ENCODE measurements around the gene CD300C.
A peak's percentile ranks its signal among the peaks of the same experiment; 100 is the strongest.
"Not testable (repeated sequence)": the region's sequence is repeated elsewhere in the genome, so short reads cannot be mapped to it uniquely, and the experiment has no call there.

Gene CD300C

DNA sequence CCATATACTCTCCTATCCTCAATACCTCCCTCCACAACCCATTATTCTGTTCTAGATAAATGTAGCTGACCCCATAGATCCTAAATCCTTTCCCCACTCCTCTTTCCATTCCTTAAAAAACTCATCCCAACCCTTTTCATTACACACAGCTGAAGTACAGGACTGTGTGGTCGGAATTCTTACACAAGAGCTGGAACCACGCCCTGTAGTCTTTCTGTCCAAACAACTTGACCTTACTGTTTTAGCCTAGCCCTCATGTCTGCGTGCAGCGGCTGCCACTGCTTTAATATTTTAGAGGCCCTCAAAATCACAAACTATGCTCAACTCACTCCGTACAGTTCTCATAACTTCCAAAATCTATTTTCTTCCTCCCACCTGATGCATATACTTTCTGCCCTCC, 42.0 kb downstream of the CD300C start:
- H3K36me3 ChIP-seq (ENCODE audit: control insufficient read depth in 2 of 2, insufficient read depth in 1 of 2, low read length in 2 of 2); H3K27ac ChIP-seq (ENCODE audit: extremely low read depth, low read depth, low read length); CTCF ChIA-PET; H3K4me3 ChIP-seq (ENCODE audit: low read depth, low read length); POLR2A ChIA-PET; H3K4me1 ChIP-seq (ENCODE audit: control insufficient read depth, insufficient read depth, low read length); H3K9me3 ChIP-seq (ENCODE audit: control insufficient read depth, insufficient read depth, low read depth, low read length): not testable (repeated sequence)

DNA sequence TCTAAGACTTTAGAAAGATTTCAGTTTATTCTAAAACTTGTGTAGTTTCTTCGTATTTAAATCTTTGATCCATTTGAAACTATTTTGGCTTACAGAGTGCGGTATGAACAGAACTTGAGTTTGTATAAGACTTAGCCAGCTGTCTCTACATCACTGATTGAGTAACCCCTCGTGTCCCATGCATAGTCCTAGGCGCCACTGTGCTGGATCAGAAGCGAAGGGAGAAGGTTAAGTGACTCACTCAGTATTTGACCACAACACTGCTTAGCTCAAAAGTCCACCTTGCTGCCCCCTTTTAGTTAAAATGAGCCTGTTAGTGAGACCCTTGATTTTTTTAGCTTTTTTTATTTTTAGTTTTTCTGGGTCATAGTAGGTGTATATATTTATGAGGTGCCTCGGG, 43.1 kb downstream of the CD300C start:
- H3K36me3 ChIP-seq (ENCODE audit: control insufficient read depth in 2 of 2, insufficient read depth in 1 of 2, low read length in 2 of 2): no peaks in the 10 kb centered on the region; a peak in 1 of 3 replicates
- H3K4me3 ChIP-seq (ENCODE audit: low read depth, low read length): no peak overlapping the region
- no peak for TF ChIP-seq SP3 (tag by site-specific recombination; IDR thresholded peaks at IDR 0.05)
- H3K4me1 ChIP-seq (ENCODE audit: control insufficient read depth, insufficient read depth, low read length): no peaks in the 10 kb centered on the region
- no peak overlapping the region for H3K27ac ChIP-seq (ENCODE audit: extremely low read depth, low read depth, low read length)
- POLR2A ChIA-PET: no interaction called here
- no peaks in the 10 kb centered on the region for H3K9me3 ChIP-seq (ENCODE audit: control insufficient read depth, insufficient read depth, low read depth, low read length)
- CTCF ChIA-PET: interaction anchor here (1.5 to 3.8 kb wide), 3 partner anchors 9 to 135 kb away, joined by 5 to 15 read pairs (median 6); partner anchors contain the start of gene GPR142

GRCh38 chr17:74499992-74500391, 45.9 kb downstream of the CD300C start:
- H3K36me3 ChIP-seq (ENCODE audit: control insufficient read depth in 2 of 2, insufficient read depth in 1 of 2, low read length in 2 of 2): no peaks in the 10 kb centered on the region; a peak in 1 of 3 replicates
- no peaks in the 10 kb centered on the region for H3K9me3 ChIP-seq (ENCODE audit: control insufficient read depth, insufficient read depth, low read depth, low read length)
- no peak overlapping the region for H3K27ac ChIP-seq (ENCODE audit: extremely low read depth, low read depth, low read length)
- H3K4me1 ChIP-seq (ENCODE audit: control insufficient read depth, insufficient read depth, low read length): no peaks in the 10 kb centered on the region
- ChIA-PET CTCF (interaction anchor here (0.6 to 3.8 kb wide), 8 partner anchors 19 to 299 kb away, joined by 3 to 15 read pairs (median 4); partner anchors contain the start of gene GPR142), POLR2A (interaction anchor here (0.7 kb wide), 1 partner anchor 118 kb away, joined by 4 read pairs; no protein-coding TSS in a partner anchor)
- TF ChIP-seq ZNF16 (tag by site-specific recombination; IDR thresholded peaks at IDR 0.05; ENCODE audit: low read depth) (peak; percentile 67), ZNF274 (IDR thresholded peaks at IDR 0.05; ENCODE audit: low read length) (no peak), ZNF274 (tag by site-specific recombination; IDR thresholded peaks at IDR 0.05; ENCODE audit: borderline replicate concordance) (no peak), ZNF266 (tag by site-specific recombination; IDR thresholded peaks at IDR 0.05; ENCODE audit: low read depth) (no peak), ZNF169 (tag by site-specific recombination; IDR thresholded peaks at IDR 0.05) (no peak), ZNF600 (tag by site-specific recombination; IDR thresholded peaks at IDR 0.05) (no peak)
- H3K4me3 ChIP-seq (ENCODE audit: low read depth, low read length): no peak overlapping the region

- H3K36me3 ChIP-seq (ENCODE audit: control insufficient read depth in 2 of 2, insufficient read depth in 1 of 2, low read length in 2 of 2): no peaks in the 10 kb centered on the region; a peak in 1 of 3 replicates
- no peaks in the 10 kb centered on the region for H3K9me3 ChIP-seq (ENCODE audit: control insufficient read depth, insufficient read depth, low read depth, low read length)
- H3K27ac ChIP-seq (ENCODE audit: extremely low read depth, low read depth, low read length): no peak overlapping the region
- ChIA-PET POLR2A (no interaction called here), CTCF (interaction anchor here (0.6 to 5.8 kb wide), 4 partner anchors 40 to 498 kb away, joined by 4 to 46 read pairs (median 18); partner anchors contain the start of gene GPR142)
- H3K4me1 ChIP-seq (ENCODE audit: control insufficient read depth, insufficient read depth, low read length): no peaks in the 10 kb centered on the region
- no peak for TF ChIP-seq ZNF302 (tag by site-specific recombination; IDR thresholded peaks at IDR 0.05; ENCODE audit: low read depth)
- TF ChIP-seq KLF16 (tag by site-specific recombination; IDR thresholded peaks at IDR 0.05): no peak
- no peak for TF ChIP-seq ZSCAN4 (tag by site-specific recombination; IDR thresholded peaks at IDR 0.05)
- no peak overlapping the region for H3K4me3 ChIP-seq (ENCODE audit: low read depth, low read length)
Observed at GRCh38 chr17:74497471-74497870, 48.4 kb downstream of the CD300C start.

DNA sequence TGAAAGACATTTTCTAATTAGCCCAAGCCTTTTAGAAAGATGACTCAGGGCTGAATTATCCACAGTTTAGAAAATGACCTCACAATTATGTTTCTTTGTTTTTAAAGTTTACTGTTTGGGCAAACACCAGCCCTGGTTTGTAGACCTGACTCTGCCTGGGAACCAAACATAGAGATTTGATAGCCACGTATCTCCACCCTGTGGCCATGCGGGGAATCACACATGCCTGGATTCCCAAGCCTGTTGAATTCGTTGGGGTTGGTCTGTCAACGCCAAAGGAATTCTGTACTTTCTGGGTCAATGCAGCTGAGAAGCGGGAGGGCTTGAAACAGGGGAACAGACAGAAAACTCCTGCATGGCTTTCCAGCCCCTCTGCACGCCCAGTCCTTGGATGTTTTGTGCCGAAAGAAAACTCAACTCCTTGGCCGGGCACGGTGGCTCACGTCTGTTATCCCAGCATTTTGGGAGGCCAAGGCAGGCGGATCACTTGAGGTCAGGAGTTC, 52.5 kb downstream of the CD300C start:
- Histone ChIP-seq H3K4me1 (ENCODE audit: control insufficient read depth, insufficient read depth, low read length) (no peaks in the 10 kb centered on the region), H3K27ac (ENCODE audit: extremely low read depth, low read depth, low read length) (no peak overlapping the region), H3K36me3 (ENCODE audit: control insufficient read depth in 2 of 2, insufficient read depth in 1 of 2, low read length in 2 of 2) (no peaks in the 10 kb centered on the region), H3K4me3 (ENCODE audit: low read depth, low read length) (no peak overlapping the region), H3K9me3 (ENCODE audit: control insufficient read depth, insufficient read depth, low read depth, low read length) (no peaks in the 10 kb centered on the region)
- ChIA-PET POLR2A (no interaction called here), CTCF (interaction anchor here (0.7 to 5.8 kb wide), 14 partner anchors 9 to 253 kb away, joined by 3 to 55 read pairs (median 4); partner anchors contain the start of genes CD300LB and GPR142)
- TF ChIP-seq ZNF292 (tag by site-specific recombination; IDR thresholded peaks at IDR 0.05; ENCODE audit: borderline replicate concordance, low read depth): no peak
- TF ChIP-seq ZNF513 (tag by site-specific recombination; IDR thresholded peaks at IDR 0.05): no peak
- no peak for TF ChIP-seq ZNF423 (tag by site-specific recombination; IDR thresholded peaks at IDR 0.05)
- TF ChIP-seq ZBTB1 (tag by site-specific recombination; IDR thresholded peaks at IDR 0.05): no peak
- TF ChIP-seq ZNF660 (tag by site-specific recombination; IDR thresholded peaks at IDR 0.05): no peak
- peak; percentile 96 for TF ChIP-seq SCRT1 (tag by site-specific recombination; IDR thresholded peaks at IDR 0.05; ENCODE audit: borderline replicate concordance)
- TF ChIP-seq ZFP69B (tag by site-specific recombination; IDR thresholded peaks at IDR 0.05): no peak
- peak; percentile 88 for TF ChIP-seq ZNF654 (tag by site-specific recombination; IDR thresholded peaks at IDR 0.05; ENCODE audit: low read depth)
- TF ChIP-seq ZNF514 (tag by site-specific recombination; IDR thresholded peaks at IDR 0.05): no peak
- 0 out of 2 replicates have a peak, but pooled peaks have one; percentile 40 for TF ChIP-seq CTCF (tag by site-specific recombination; IDR thresholded peaks at IDR 0.05)
- no peak for TF ChIP-seq ZSCAN23 (tag by site-specific recombination; IDR thresholded peaks at IDR 0.05)
